Activated T-helper 2 cell treated with anti-CD3 and anti-CD28 coated beads, Interferon-gamma antibody, Interleukin-2, Interleukin-4, amounts not matched to agents 10 μg/mL and 5 μg/mL and 100 μg/mL, durations not matched to agents 14 hours and 24 hours and 36 hours (primary cell): ENCODE measurements around the gene FAM217B. TPM values are rescaled to one million over a fixed set of nuclear protein-coding genes. Genes with fewer than 3 reads are reported as not detected.

Experiments used
- DNase-seq: peaks from one replicate; pipeline ENCODE4 v3.0.0; 2021; ENCODE audit warnings: low spot score
- H3K27ac Mint-ChIP-seq: one replicate; pipeline ENCODE4 v1.8.0; 2021; ENCODE audit warnings: mixed read lengths
- H3K27me3 Mint-ChIP-seq: one replicate; pipeline ENCODE4 v1.8.0; 2021; ENCODE audit warnings: low read depth, mixed read lengths
- H3K36me3 Mint-ChIP-seq: one replicate; pipeline ENCODE4 v1.8.0; 2021; ENCODE audit warnings: low read depth, mixed read lengths
- H3K4me1 Mint-ChIP-seq: one replicate; pipeline ENCODE4 v1.8.0; 2021; ENCODE audit warnings: low read depth, mixed read lengths
- H3K4me3 Mint-ChIP-seq: one replicate; pipeline ENCODE4 v1.8.0; 2021; ENCODE audit warnings: low read depth, mild to moderate bottlenecking, moderate library complexity, mixed read lengths
- H3K9me3 Mint-ChIP-seq: one replicate; pipeline ENCODE4 v1.8.0; 2021; ENCODE audit warnings: mixed read lengths
- intact Hi-C: fragments of 100-400 bp; cut with micrococcal nuclease; formaldehyde crosslinking; loops from one replicate; pipeline ENCODE4 v1.15.1; 2023
- total RNA-seq: library from RNA; stranded (reverse); gene quantifications from 2 replicates; pipeline ENCODE4 v1.2.3, GENCODE V29; 2022

The FAM217B gene
- total RNA-seq, 1 donor from 2014 or later = 27.8 TPM

GRCh38 chr20:59932616-59933295 lies 7.4 kb upstream of the FAM217B start:
- Mint-ChIP-seq H3K9me3 (no peaks in the 10 kb centered on the region), H3K4me1 (peaks cover 26% of the 10 kb centered on the region), H3K4me3 (peak overlapping the region; percentile 58), H3K36me3 (peaks cover 9% of the 10 kb centered on the region), H3K27me3 (peaks cover 5% of the 10 kb centered on the region), H3K27ac (no peak overlapping the region)
- intact Hi-C loops = no loop called here
- no peak for DNase-seq

GRCh38 chr20:59933296-59933848 lies 6.8 kb upstream of the FAM217B start, which contains the start of gene SYCP2:
Gene SYCP2 (minus strand): TSS chr20:59933637. CDS start chr20:59922413, 11,224 bp downstream.
- H3K36me3 Mint-ChIP-seq = peaks cover 14% of the 10 kb centered on the region
- peaks cover 5% of the 10 kb centered on the region for H3K27me3 Mint-ChIP-seq
- H3K9me3 Mint-ChIP-seq = no peaks in the 10 kb centered on the region
- peak within 1 kb of the TSS; percentile 73 for H3K4me3 Mint-ChIP-seq
- H3K4me1 Mint-ChIP-seq = peaks cover 32% of the 10 kb centered on the region
- H3K27ac Mint-ChIP-seq = peak within 1 kb of the TSS; percentile 22
- peak; percentile 51 for DNase-seq
- intact Hi-C loops = no loop called here

- Mint-ChIP-seq H3K4me1 (peaks cover 34% of the 10 kb centered on the region), H3K27me3 (no peaks in the 10 kb centered on the region), H3K36me3 (peaks cover 19% of the 10 kb centered on the region), H3K9me3 (no peaks in the 10 kb centered on the region), H3K27ac (peak overlapping the region; percentile 22), H3K4me3 (peak overlapping the region; percentile 73)
- DNase-seq = peak; percentile 71
- intact Hi-C loops = no loop called here
Measured at GRCh38 chr20:59933849-59934585, 6.2 kb upstream of the FAM217B start.

GRCh38 chr20:59935457-59936185 lies 4.6 kb upstream of the FAM217B start:
- Mint-ChIP-seq H3K27me3 (no peaks in the 10 kb centered on the region), H3K4me3 (no peak overlapping the region), H3K27ac (no peak overlapping the region), H3K4me1 (peaks cover 31% of the 10 kb centered on the region), H3K36me3 (peaks cover 19% of the 10 kb centered on the region), H3K9me3 (no peaks in the 10 kb centered on the region)
- intact Hi-C loops = no loop called here
- no peak for DNase-seq

GRCh38 chr20:59936409-59936808 lies 3.8 kb upstream of the FAM217B start:
- Mint-ChIP-seq H3K4me3 (no peak overlapping the region), H3K27me3 (no peaks in the 10 kb centered on the region), H3K36me3 (peaks cover 23% of the 10 kb centered on the region), H3K9me3 (no peaks in the 10 kb centered on the region), H3K4me1 (peaks cover 31% of the 10 kb centered on the region), H3K27ac (no peak overlapping the region)
- DNase-seq = no peak
- intact Hi-C loops = no loop called here

- H3K4me1 Mint-ChIP-seq = peaks cover 31% of the 10 kb centered on the region
- intact Hi-C loops = no loop called here
- no peaks in the 10 kb centered on the region for H3K27me3 Mint-ChIP-seq
- no peak overlapping the region for H3K4me3 Mint-ChIP-seq
- no peaks in the 10 kb centered on the region for H3K9me3 Mint-ChIP-seq
- H3K27ac Mint-ChIP-seq = no peak overlapping the region
- peaks cover 22% of the 10 kb centered on the region for H3K36me3 Mint-ChIP-seq
- DNase-seq = no peak
Measured at GRCh38 chr20:59937150-59937549, 3.0 kb upstream of the FAM217B start.

- no peaks in the 10 kb centered on the region for H3K27me3 Mint-ChIP-seq
- H3K36me3 Mint-ChIP-seq = peaks cover 24% of the 10 kb centered on the region
- peak overlapping the region; percentile 78 for H3K4me3 Mint-ChIP-seq
- intact Hi-C loops = no loop called here
- no peak for DNase-seq
- H3K9me3 Mint-ChIP-seq = no peaks in the 10 kb centered on the region
- no peak overlapping the region for H3K27ac Mint-ChIP-seq
- peaks cover 33% of the 10 kb centered on the region for H3K4me1 Mint-ChIP-seq
Measured at GRCh38 chr20:59938221-59938620, 2.0 kb upstream of the FAM217B start.

GRCh38 chr20:59938696-59939051 lies 1.5 kb upstream of the FAM217B start:
- Mint-ChIP-seq H3K9me3 (no peaks in the 10 kb centered on the region), H3K27me3 (no peaks in the 10 kb centered on the region), H3K4me3 (peak overlapping the region; percentile 78), H3K27ac (no peak overlapping the region), H3K4me1 (peaks cover 33% of the 10 kb centered on the region), H3K36me3 (peaks cover 24% of the 10 kb centered on the region)
- DNase-seq = no peak
- intact Hi-C loops = no loop called here

GRCh38 chr20:59939052-59939878 lies 924 bp upstream of the FAM217B start:
- peaks cover 33% of the 10 kb centered on the region for H3K4me1 Mint-ChIP-seq
- intact Hi-C loops = no loop called here
- DNase-seq = no peak
- H3K27me3 Mint-ChIP-seq = no peaks in the 10 kb centered on the region
- H3K27ac Mint-ChIP-seq = no peak overlapping the region
- no peaks in the 10 kb centered on the region for H3K9me3 Mint-ChIP-seq
- peak overlapping the region; percentile 94 for H3K4me3 Mint-ChIP-seq
- H3K36me3 Mint-ChIP-seq = peaks cover 30% of the 10 kb centered on the region

GRCh38 chr20:59939879-59940128 lies 385 bp upstream of the FAM217B start:
- intact Hi-C loops = loop anchor here (2.0 to 10.0 kb wide), 2 partner anchors 117 to 325 kb away; no protein-coding TSS in a partner anchor
- Mint-ChIP-seq H3K36me3 (peaks cover 36% of the 10 kb centered on the region), H3K9me3 (no peaks in the 10 kb centered on the region), H3K27me3 (no peaks in the 10 kb centered on the region), H3K27ac (peak overlapping the region; percentile 79), H3K4me1 (peaks cover 33% of the 10 kb centered on the region), H3K4me3 (peak overlapping the region; percentile 94)
- DNase-seq = no peak

- Mint-ChIP-seq H3K9me3 (no peaks in the 10 kb centered on the region), H3K27me3 (no peaks in the 10 kb centered on the region), H3K36me3 (peaks cover 42% of the 10 kb centered on the region), H3K4me3 (peak overlapping the region; percentile 94), H3K27ac (peak overlapping the region; percentile 98), H3K4me1 (peaks cover 36% of the 10 kb centered on the region)
- intact Hi-C loops = loop anchor here (2.0 to 10.0 kb wide), 2 partner anchors 116 to 324 kb away; no protein-coding TSS in a partner anchor
- DNase-seq = no peak
Measured at GRCh38 chr20:59940956-59941294, 736 bp downstream of the FAM217B start.

- Mint-ChIP-seq H3K36me3 (peaks cover 40% of the 10 kb centered on the region), H3K27me3 (no peaks in the 10 kb centered on the region), H3K4me1 (peaks cover 29% of the 10 kb centered on the region), H3K4me3 (no peak overlapping the region), H3K27ac (no peak overlapping the region), H3K9me3 (no peaks in the 10 kb centered on the region)
- no peak for DNase-seq
- intact Hi-C loops = loop anchor here (10.0 kb wide), 1 partner anchor 323 kb away; no protein-coding TSS in a partner anchor
Measured at GRCh38 chr20:59942245-59942644, 2.1 kb downstream of the FAM217B start.
